RWPE1 (cell line): Measurements from ENCODE around the gene ATXN3L.

Source experiments
- CTCF ChIA-PET: fragments of 350-600 bp; sonication (Branson Sonifier 250); formaldehyde crosslinking; extraction: SDS; loops from one replicate; lab custom pipeline; 2021; lab: Yijun Ruan, JAX
- POLR2A ChIA-PET: fragments of 400-600 bp; formaldehyde crosslinking; extraction: SDS; loops from one replicate; lab custom pipeline; 2020; ENCODE audit warnings: antibody characterized with exemption; ENCODE audit not compliant: low non-redundant PET; lab: Yijun Ruan, JAX
- DNase-seq: peaks from one replicate; pipeline ENCODE4 v3.0.0; 2012; ENCODE audit warnings: low spot score
- H3K27ac ChIP-seq: fragments of 450-650 bp; 2 replicates; pipeline ENCODE4 v1.5.1; 2017
- TF ChIP-seq, protein P1 (sequence below): fragments of 450-650 bp; conservative IDR thresholded peaks from 2 replicates; pipeline ENCODE4 v1.5.1; 2017; ENCODE audit warnings: low read depth, mild to moderate bottlenecking

Gene ATXN3L

GRCh38 chrX:13279279-13280018 lies 40.4 kb downstream of the ATXN3L start:
- ChIA-PET POLR2A (no interaction called here), CTCF (no interaction called here)

DNA sequence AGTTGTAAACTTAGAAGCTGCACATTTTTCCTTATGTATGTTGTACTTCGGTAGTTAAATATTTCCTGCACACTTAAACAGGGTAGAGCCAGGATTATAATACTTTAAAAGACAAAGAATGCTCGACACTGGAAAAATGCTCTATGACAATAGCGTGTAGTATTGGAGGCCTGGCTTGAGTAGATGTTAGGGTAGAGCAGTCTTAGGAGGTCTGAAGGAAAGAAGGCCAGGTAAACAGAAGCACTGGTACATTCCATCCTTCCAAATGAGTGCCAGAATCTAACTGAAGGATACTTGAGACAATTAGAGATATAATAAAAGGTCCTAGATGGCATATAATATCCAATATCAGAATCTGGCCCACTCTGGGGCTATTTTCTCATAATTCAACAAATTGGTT lies 42.3 kb downstream of the ATXN3L start:
- no peak for DNase-seq
- TF ChIP-seq, protein P1, sequence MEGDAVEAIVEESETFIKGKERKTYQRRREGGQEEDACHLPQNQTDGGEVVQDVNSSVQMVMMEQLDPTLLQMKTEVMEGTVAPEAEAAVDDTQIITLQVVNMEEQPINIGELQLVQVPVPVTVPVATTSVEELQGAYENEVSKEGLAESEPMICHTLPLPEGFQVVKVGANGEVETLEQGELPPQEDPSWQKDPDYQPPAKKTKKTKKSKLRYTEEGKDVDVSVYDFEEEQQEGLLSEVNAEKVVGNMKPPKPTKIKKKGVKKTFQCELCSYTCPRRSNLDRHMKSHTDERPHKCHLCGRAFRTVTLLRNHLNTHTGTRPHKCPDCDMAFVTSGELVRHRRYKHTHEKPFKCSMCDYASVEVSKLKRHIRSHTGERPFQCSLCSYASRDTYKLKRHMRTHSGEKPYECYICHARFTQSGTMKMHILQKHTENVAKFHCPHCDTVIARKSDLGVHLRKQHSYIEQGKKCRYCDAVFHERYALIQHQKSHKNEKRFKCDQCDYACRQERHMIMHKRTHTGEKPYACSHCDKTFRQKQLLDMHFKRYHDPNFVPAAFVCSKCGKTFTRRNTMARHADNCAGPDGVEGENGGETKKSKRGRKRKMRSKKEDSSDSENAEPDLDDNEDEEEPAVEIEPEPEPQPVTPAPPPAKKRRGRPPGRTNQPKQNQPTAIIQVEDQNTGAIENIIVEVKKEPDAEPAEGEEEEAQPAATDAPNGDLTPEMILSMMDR, result no peak
- H3K27ac ChIP-seq, result no peak overlapping the region
- POLR2A ChIA-PET, result no interaction called here
- CTCF ChIA-PET, result no interaction called here

More at GRCh38 chrX:13279279-13280018, 40.4 kb downstream of the ATXN3L start:
- no peak overlapping the region for H3K27ac ChIP-seq
- TF ChIP-seq, protein P1, result no peak
- DNase-seq, result no peak

DNA sequence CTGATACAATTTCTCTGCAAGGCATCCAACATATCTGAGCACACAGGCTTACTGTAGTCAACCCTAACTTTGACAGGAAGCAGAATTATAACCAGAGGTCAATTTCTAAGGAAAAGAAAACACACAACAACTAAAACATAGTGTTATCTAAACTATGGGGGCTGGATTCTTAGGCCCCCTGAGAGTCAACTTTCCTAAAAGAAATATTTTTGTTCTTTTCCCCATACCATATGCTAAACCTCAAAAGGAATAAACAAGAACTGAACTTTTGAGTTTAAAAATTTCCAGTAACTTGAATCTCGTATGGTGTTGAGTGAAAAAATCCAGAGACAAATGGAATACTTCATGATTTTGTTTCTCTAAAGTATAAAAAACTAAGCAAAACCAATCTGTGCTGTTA lies 42.9 kb downstream of the ATXN3L start:
- no peak for DNase-seq
- ChIA-PET CTCF (no interaction called here), POLR2A (no interaction called here)
- no peak overlapping the region for H3K27ac ChIP-seq
- TF ChIP-seq, protein P1, result no peak

GRCh38 chrX:13275031-13275430 lies 44.8 kb downstream of the ATXN3L start:
- POLR2A ChIA-PET, result no interaction called here
- CTCF ChIA-PET, result no interaction called here
- TF ChIP-seq, protein P1, result no peak
- DNase-seq, result no peak
- no peak overlapping the region for H3K27ac ChIP-seq

DNA sequence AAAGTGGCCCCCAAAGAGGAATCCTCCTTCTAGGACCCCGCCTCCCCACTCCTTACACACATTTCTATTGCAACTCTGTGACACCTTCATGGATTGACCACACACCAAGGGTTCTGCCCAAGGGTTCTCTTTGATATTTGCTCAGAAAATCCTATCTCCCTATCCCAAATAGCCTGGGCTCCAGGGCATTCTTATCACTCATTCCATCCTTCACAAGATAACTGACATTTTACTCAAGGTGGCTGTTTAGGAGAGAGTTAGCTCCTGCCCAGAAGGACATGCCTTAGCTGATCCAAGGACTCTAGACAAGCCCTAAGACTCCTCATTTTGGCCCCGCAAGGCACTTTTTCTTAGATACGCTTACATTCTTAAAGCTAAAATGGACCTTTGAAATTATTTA lies 47.4 kb downstream of the ATXN3L start:
- no peak for DNase-seq
- CTCF ChIA-PET, result interaction anchor here (0.6 kb wide), 1 partner anchor 338 kb away, joined by 4 read pairs; no protein-coding TSS in a partner anchor
- POLR2A ChIA-PET, result no interaction called here
- TF ChIP-seq, protein P1, result no peak
- no peak overlapping the region for H3K27ac ChIP-seq

GRCh38 chrX:13271511-13271910 lies 48.3 kb downstream of the ATXN3L start:
- no peak for DNase-seq
- TF ChIP-seq, protein P1, result no peak
- CTCF ChIA-PET, result interaction anchor here (0.6 kb wide), 1 partner anchor 171 kb away, joined by 3 read pairs; no protein-coding TSS in a partner anchor
- H3K27ac ChIP-seq, result no peak overlapping the region
- POLR2A ChIA-PET, result no interaction called here
